GM10847 (cell line): ENCODE measurements around the gene GPHA2.

Experiments used
- POLR2A ChIP-seq: IDR thresholded peaks from 2 replicates; pipeline ENCODE4 v1.6.1; 2011; ENCODE audit not compliant: insufficient read length; ENCODE audit errors: extremely low read depth

The GPHA2 gene

GRCh38 chr11:64890522-64890939, 45.2 kb downstream of the GPHA2 start:
- no peak for TF ChIP-seq POLR2A

- TF ChIP-seq POLR2A, result no peak
Observed at GRCh38 chr11:64888729-64889511, 46.8 kb downstream of the GPHA2 start.

- TF ChIP-seq POLR2A, result no peak
Observed at GRCh38 chr11:64888406-64888728, 47.3 kb downstream of the GPHA2 start.

GRCh38 chr11:64887757-64888405, 47.8 kb downstream of the GPHA2 start:
- TF ChIP-seq POLR2A, result peak; percentile 26

- no peak for TF ChIP-seq POLR2A
Observed at GRCh38 chr11:64887234-64887756, 48.4 kb downstream of the GPHA2 start.

GRCh38 chr11:64885367-64886286, 50.1 kb downstream of the GPHA2 start:
- TF ChIP-seq POLR2A, result no peak
